NCI-H2107 treated with DMSO at 0.1 percent for 48 hours (cell line): Measurements from ENCODE around the gene VSNL1.

ENCODE experiments used
- DNase-seq: peaks from one replicate; lab custom pipeline; 2025; ENCODE audit not compliant: unreplicated experiment; lab: John Stamatoyannopoulos, UW

Gene VSNL1

DNA sequence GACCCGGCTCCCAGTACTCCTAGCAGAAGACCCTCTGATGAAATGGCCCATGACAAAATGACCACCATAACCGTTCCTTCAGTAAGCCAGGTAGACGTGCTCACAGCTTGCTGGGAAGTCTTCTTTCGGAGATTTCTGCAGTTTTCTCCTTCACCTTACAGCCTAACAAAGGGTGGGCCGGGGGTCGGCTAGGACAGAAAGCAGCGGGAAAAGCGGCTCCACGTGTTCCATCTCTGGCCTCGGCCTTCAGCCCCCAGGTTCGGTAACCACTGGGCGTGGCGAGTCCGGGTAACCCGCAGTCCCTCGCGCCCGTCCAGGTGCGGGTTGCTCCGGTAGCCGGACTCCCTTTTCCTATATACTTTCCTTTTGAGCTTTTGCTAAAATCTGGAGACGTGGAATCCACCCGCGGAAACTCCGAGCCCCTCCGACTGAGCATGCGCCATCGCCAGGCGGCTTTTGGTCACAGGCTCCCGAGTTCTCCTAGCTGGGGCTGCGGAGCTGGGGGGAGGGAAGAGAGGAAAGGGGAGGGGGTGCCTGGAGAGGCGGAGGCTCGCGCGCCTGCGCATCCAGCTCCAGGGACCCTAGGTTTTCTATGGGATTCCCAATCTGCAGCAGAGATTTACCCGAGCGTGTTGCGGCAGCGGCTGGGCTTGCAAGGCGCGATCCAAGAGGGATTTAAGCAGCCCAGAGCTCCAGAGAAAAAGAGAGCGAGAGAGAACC is at the start of gene VSNL1:
Gene VSNL1, plus strand, starts transcription at position 604 of the 720 bp plus-strand sequence. CDS start 51,379 bp downstream, outside the sequence.
- DNase-seq, result peak; percentile 19

DNA sequence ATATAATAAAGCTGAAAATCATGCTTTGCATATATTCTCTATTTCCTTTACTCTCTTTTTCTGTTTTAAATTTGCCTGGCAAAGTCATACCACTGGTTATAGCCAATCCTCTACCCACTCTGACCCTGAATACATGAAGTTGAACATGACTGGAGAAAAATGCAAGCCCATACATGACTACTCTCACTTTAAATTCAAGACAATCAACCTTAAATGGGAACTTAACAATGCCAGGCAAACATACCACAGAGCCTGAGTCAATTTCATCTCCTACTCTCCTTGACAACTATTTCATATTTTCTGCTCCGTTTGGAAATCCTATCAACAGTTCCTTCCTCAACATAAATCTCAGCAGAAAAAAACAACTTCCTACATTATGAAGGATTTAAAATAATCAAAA is 44.9 kb upstream of the VSNL1 start:
- DNase-seq, result no peak

DNA sequence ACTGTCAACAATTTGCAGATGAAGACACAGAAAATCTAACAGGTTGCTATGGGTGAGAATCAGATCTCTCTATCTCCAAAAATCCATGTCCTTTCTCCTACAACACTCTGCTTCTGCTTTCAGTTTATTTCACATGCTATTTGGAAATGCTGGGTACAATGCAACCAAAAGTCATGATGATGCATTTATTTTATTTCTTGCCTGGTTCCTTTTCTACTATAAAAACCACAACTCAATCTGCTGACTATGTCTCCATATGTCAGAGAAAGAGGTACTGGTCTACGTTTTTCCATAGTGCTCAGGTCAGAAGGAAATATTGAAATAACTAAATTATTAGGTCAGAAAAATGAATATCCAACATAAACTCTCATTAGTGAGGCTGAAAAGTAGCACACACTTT is 42.8 kb upstream of the VSNL1 start:
- no peak for DNase-seq

DNA sequence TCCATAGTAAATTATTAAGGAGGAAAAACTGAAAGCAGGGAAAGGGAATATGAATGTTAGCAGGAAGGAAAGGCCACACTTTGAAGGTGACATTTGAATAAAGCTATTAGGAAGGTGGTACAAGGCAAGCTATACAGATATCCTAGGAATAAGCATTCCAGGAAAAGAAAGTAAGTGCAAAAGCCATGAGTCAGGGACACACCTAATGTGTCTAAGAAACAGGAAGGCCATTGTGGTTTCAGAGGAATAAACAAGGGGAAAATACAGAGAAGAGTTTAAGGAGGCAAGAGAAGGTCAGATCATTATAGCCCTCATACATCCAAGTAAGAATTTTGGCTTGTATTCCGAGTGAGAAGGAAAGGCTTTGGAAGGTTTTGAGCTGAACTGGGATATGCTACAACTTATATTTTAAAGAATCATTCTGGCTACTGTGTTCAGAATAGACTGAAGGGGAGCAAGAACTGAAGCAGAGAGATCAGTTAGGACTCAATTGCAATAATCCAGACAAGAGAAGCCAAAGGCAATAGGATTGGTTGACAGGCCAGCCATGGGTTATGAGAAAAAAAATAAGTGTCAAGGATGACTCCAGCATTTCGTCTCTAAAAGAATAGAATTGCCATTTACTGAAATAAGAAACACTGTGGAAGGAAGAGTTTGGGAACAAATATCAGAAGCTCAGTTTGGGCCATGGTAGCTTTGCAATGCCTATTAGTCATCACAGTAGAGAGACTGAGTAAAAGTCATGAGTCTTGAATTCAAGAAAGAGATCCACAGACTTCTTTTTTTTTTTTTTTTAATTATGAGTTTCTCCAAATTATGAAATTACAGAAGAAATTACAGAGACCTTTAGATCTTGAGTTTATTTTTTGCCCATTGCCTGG is 33.5 kb upstream of the VSNL1 start:
- DNase-seq, result no peak

DNA sequence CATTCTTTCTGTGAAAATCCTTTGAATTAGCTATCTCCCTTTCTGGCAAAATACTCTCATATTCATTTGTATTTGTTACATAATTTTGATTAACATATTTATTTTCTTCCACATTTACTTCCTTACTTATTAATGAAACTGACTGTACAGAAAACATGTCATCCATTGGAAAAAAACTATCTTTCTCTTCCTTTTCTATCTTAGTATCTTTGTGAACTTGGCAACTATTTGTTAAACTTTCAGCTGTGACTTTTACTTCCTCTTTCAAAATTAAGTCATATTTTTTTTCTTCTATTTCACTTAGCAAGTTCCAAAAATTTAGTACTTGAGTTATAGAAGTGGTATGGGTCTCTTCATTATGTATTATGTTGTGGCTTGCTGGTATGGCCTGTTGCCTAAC is 24.8 kb upstream of the VSNL1 start:
- no peak for DNase-seq

DNA sequence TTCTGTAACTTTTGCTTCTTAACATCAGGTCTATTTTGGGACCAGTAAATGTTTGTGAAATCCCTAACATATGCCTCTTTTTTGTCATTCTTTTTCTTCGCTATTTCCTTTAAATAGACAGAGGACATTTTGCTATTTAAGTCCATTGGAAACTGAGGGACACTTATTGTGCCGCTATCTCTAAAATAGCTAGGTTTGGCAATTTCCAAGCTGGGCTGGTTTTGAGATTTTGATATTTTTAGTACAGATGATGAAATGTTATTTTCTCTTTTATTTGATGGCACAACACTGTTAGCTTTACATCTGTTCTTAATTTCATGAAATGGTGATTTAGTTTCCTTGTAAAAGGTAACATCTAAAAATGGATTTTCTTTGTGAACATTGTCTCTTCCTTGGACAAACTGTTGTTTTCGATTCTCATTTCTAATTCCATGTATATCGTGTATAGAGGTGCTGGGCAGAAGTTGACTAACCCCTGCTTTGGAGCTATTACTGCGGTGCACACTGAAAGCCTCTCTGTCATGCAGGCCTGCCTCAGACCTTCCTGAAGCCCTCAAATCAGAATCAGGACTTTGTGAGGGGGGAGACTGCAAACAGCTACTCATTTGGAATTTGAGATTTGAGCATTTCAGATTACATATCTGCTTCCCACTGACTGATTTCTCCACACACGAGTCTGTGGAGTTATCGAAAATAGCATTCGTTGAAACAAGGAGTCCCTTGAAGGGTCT is 22.9 kb upstream of the VSNL1 start:
- no peak for DNase-seq

DNA sequence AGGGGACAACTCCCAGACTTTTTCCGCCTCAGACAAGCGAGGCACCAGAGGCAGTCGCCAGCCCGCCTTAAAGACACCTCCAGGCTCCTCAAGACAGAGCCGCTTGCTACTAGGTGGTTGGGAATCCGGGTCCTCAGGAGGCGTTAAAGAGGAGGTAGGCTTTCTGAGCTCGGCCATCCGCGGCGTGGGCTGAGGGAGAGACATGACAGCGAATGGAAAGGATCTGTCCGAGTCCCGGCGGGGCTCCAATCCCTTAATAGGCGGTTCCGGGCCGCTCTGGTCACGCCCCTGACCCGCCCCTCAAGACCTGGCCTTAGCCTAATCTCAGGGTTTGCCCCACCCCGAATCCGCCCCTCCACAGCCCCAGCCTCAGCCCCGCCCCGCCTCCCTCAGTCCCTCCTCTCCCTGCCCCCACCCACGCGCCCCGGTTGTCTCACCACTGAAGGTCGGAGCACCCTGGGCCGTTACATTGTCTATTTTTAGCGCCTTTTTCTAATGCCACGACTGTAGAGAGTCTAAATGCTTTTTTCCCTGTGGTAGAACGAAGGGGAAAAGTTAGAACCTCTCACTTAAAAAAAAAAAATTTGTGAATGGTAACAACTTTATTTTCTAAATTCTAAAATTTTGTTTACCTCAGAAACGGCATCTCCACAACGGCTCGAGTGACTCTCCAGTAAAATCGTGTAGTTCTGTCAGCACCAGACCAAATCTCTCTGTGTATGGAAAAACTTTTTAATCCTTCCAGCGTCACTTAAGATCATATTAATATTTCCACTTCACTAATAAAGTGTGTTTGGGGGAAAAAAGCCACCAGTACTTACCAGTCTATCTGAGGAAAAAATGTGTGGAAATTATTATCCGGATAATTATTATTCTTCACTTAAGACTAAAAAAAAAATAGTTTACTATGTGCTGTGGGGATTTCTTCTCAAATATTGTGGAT is 22.0 kb upstream of the VSNL1 start, which contains the start of gene RAD51AP2:
Gene RAD51AP2, minus strand, starts transcription at position 229 of the 943 bp plus-strand sequence. Its CDS starts 25 bp downstream, at position 204.
- no peak for DNase-seq

DNA sequence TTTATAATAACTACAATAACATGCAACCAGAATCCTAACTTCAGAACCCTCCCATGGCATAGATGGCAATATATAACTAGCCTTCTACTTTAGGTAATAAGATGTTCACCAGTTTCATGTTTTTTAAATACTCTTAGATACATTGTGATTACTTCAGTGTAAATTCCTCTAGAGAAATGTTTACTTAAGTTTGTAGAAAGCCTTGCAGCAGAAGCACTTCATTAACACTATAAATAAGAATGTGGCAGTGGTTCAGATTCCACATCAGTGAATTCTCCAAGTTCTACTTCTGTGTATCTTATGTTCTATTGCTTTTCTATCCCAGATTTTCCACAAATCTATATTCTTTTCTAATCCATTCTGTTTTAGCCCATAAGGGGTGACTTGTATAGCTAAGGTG is 21.0 kb upstream of the VSNL1 start:
- DNase-seq, result no peak

DNA sequence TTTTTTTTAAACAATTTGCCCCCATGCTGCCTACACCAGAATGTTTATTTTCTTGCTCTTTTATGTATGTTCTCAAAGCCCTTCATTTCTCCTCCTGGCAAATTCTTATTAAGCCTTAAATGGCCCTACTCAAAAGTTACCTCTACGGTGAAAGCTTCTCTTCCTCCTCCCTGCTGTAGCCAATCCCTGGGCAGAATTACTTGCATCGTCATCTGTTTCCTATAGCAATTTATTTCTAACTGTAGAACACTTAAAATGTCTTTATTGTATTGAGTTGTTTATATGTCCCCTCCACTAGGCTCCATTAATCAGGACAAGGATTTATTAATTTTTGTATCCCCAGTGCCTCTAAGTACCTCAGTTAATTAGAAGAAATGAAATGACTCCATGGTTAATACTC is 19.7 kb upstream of the VSNL1 start:
- DNase-seq, result no peak

DNA sequence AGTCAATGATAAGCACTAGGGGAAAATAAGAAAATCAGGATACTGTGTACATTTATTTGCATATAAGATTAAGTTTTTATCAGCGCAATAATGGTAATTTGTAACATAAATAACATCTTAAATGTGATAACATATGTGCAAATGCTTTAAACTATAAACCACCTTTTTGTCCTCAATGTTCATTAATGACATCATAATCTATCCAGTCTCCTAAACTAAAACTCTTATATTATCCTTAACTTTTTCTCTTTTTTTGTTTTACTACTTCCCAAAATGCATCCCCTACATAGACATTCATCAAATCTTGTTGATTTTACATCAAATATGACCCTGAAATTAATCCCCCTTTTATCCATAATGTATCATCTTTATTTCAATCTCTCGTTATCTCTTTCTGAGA is 18.9 kb upstream of the VSNL1 start:
- DNase-seq, result no peak

DNA sequence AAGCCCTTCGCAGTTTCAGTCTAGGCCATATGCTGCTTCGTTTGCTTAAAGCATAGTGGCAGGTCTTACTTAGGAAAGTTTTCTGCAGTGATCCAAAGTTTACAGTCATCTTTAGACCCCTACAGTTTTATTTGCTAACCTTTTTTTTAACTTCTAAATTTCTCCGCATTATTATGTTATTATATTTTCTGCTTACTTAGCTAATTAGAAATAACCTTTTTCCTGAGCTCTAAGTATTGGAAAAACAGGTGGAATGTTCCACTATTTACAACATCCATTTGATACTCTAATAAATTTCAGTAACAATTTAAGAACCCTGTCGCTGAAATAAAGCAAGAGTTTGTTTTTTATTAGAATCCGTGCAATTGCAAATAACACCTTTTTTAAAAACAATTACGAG is 18.2 kb upstream of the VSNL1 start:
- no peak for DNase-seq

DNA sequence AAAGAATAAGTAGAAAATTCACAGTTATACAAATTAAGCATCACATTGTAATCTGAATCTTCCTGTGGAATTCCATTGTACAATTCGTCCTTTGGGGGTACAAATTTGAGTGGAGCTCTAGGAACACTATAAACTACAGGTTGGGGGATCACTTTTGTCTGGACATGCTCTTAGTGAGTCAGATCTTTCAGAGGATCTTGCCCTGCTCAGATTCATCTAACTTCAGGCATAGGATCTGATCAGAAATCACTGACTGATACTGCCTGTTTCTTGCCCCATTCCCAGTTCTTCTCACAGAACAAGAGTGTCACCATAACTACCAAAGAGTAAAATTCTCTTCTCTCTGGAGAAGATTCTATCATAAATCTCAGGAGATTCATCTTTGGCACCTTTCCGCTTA is 10.7 kb upstream of the VSNL1 start:
- no peak for DNase-seq

DNA sequence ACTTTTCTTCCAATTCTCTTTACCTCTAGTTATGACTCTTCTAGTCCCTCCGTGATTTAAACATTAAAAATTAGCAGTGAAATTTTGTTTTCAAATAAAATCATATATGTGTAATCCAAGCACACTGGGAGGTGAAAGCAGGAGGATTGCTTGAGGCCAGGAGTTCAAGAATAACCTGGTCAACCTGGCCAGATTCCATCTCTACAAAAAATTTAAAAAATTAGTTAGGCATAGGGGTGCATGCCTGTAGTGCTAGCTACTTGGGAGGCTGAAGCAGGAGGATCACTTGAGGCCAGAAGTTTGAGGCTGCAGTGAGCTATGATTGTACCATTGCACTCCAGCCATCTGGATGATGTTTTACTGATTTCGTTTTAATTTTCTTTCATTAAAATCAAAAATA is 7.0 kb upstream of the VSNL1 start:
- no peak for DNase-seq

DNA sequence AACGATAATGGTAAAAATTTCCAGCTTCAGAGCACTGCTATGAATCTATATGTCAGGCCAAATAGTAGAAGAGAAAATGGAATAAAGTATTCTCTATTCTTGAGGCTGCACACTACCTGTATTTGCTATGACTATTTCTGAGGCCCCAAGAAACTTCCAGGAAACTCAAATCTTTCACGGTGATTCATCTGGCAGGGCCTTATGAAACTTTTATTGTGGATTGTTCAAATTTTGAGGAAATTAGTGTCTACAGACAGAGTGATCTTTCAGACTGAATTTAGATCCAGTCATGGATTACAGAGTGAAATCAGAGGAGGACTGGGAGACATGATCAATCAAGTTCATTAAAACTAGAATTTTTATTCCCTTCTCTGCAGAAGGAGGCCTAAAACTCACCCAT is 4.1 kb upstream of the VSNL1 start:
- DNase-seq, result no peak

DNA sequence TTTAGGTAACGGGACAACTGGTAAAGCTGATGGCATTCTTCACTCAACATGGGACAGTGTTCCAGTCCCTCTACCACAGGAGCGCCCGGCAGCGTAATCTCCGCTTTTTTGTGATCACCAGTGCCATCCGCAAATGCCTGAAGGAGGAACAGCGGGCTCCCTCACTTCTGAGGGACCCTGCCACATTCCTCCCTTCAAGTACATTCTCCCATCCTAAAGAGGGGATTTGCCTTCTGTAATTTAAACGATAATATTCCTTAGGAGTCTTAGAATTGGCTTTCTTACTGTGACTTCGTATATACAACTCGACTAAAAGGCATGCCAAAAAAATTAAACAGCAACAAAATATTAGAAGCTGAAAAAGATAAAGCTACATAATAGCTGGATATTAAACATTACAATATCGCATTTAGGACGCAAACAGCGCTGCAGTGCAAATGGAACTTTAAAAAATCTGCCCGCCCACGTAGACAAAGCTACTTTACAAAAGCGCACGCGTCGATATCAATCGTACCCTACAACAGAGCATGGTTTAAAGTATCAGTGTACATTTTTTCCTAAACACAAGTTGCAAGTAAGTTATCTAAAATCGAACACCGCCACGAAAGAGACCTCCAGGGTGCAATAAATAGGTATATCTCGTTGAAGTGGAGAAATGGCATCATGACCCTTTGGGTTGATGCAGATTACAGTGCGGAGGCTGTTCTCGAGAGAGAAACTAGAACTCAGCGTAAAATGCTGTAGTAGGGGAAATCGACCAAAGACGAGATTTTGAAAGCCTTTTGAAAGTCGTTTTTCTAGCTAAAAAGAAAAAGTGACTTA is 2.3 kb upstream of the VSNL1 start:
- DNase-seq, result no peak

DNA sequence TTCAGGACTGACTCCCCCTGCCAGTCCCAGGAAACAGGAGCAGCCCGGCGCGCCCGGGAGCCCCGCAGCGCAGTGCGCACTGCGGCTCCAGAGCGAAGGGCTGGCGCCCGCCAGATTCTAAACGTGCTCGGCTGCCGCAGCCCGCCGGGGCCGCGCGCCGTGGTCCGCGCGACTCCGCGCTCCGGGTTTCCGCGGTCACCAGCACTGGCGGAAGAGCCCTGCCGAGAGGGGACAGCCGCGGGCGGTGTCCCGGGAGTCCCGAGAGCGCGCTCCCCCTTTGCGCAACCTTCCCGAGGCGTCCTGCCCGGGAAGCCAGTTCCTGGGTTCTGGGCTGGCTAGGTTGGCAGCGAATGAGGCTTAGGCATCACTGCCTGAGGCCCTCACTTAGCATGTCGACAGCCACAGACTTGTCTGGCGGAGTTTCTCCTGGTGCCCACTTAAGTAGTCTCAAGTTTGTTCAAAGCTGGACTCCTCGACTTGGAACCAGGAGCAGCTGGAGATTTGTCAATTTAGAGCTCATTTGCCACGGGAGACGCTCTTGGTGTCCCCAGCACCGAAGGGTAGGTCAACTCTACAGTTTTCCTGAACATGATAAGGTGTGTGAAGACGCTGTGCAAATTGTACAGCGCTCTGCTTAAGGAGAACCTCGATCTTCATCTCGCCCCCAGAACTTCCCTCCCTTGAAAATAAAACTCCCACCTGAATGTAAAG is 1.5 kb upstream of the VSNL1 start:
- DNase-seq, result no peak

DNA sequence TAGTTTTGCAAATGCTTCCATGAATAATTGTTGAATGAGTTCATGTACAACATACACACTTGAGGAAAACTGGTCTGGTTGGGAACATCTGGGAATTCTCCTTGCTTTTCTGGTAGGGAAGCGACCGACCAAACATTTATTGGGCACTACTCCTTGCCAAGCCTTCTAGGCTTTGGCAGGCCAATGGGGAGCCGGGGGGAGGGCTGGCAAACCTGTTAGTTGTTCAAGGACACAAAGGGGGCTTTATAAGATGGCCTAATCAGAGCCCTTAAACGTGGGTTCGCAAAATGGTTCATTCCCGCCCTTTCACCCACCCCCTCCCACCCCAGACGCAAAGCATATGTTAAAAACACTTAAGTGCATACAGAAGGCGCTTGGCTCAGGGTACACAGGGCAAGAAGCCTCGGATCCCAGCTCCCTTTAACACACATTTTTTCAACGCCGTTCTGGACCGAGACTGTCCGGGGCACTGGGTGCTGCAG is 844 bp upstream of the VSNL1 start:
- DNase-seq, result no peak

DNA sequence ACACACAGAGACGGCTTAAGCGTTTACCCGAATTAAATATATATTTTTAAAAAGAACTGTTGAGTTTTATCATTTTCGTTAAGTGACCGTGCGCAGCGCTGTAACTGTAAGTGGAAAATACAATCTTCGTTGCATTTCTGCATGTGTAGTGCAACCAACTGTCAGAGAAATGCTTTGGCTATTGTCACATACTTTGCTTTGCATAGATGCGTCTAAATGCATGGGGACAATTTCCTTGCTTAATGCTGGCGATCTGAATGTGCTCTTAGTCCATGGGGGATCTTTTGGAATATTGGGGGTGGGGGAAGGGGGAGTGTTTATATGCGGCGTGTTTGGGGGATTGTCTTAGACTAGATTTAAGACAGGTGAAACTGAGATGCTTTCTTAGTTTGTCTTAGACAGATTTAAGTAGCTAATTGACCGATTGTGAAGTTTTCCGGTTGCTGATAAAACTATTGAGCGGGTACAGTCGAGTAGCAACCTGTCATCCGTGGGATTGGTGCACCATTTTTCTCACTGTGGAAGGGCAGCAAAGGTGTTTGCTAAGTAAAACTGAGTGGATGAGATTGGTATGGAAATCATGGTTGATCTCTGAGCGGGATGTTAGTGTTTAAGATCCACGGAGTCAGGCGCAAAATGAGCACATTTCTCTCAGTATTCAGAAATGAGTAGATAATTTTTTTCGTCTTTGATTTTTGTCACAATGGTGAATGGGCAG is 476 bp downstream of the VSNL1 start:
- no peak for DNase-seq
